HG03095 (cell line): ENCODE data around the gene BNIP5.
"Not testable (repeated sequence)": the region's sequence is repeated elsewhere in the genome, so short reads cannot be mapped to it uniquely, and the experiment has no call there.

ENCODE experiments used
- ATAC-seq: cut with Tn5 transposase; IDR thresholded peaks from one replicate; pipeline ENCODE4 v1.9.1; 2021; ENCODE audit warnings: moderate library complexity; ENCODE audit not compliant: unreplicated experiment

BNIP5 gene

DNA sequence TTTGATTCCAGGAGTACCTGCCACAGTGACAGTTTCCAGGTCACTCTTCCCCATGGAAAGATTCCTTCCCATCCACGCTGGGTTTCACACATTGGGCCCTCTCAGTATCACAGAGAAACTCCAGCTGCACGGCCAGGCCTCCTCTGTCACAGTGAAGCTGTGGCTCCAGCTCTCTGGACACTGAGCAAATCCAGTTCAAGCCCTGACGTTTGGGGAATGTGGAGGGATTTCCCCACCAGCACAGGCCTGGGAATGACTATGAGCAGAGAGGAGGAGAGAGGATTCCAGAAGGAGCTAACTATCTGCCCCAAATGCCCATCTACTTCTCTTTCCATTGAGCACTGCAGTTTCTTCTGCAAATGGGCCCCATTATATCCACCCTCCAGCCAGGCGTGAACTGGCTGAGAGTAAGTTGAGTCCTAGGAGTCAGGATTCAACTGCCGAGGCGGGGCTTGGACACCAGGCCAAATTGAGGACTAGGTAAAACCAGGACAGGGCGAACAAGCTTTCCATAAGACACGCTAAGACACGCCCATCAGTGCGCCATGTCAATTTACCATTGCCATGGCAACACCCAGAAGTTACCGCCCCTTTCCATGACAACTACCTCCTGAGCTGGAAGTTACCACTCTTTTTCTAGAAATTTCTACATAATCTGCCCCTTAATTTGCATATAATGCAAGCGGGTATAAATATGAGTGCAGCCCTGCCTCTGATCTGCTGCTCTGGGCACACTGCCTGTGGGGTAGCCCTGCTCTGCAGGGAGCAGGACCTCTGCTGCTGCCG lies 9.2 kb upstream of the BNIP5 start:
- no peak for ATAC-seq

DNA sequence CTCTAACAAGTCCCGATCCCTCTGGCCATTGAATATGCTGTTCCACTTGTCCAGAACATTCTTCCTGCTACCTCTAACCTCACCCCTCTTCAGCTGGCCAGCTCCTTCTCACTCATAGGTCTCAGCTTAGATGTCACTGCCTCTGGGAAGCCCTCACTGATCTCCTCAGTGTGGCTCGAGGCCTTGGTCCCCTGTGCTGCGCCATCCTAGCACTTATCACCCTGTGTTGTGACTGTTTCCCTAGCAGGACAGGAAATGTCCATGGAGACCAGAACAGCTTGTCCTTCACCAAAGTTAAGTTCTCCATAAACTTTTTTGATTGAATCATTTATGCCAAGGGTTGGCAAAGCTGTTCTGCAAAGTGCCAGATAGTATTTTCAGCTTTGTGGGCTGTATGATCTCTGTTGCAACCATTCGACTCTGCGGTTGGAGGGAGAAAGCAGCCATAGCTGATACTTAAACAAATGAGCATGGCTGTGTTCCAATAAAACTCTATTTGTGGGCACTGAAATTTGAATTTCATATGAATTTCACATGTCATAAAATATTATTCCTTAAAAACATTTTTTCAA lies 6.5 kb upstream of the BNIP5 start:
- no peak for ATAC-seq

DNA sequence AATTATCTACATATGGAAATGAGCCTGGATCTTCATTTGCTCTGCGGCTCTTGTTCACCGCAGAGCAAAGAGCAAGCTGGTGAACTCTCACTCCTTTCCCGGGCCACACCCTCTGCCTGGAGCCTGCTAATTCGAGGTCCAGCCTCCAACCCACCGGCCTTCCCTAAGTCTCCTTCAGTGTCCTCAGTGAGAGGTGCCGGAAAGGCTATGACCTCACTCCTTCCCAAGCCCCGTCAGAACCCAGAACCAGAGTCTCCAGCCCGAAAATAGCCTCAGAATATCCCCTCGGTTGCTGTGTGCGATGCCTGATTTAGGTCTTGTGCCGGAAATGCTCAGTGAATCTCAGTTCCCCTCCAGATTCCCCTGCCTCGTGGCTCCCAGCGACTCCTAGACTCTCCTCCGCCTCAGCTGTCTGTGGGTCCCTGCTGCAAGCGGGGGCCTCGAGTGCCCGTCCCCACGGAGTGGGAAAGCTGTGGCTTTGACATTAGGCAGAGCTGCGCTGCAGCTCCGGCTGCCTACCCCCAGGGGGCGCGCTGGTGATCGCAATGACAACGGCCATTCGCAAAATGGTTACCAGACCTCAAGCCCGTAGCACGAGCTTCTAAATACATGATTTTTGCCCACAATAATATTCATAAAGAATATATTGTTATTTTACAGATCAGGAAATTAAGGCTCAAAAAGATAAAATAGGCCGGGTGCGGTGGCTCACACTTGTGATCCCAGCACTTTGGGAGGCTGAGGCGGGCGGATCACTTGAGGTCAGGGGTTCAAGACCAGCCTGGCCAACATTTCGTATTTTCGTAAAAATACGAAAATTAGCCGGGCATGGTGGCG lies 4.1 kb upstream of the BNIP5 start:
- no peak for ATAC-seq

GRCh38 chr6:36340306-36340617 lies 3.6 kb upstream of the BNIP5 start:
- ATAC-seq: no peak

DNA sequence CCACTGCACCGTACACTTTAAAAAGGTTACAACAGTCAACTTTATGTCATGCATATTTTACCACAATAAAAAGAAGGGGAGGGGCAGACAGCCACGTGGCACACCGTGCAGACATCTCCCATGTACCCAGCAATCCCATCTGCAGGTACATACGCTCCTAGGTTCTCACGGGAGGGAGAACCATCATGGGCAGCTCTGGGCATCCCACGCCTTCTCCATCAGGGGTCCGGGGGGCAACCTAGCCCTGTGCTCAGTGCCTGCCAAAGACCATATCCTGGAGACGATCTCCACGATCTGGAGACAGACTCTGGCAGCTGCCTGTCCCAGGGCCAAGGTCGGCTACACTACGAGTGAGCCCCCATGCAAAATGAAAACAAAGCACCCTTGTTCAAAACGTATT lies 2.5 kb upstream of the BNIP5 start:
- no peak for ATAC-seq

GRCh38 chr6:36338223-36338622 lies 1.5 kb upstream of the BNIP5 start:
- ATAC-seq: not testable (repeated sequence)

- ATAC-seq: no peak
Measured at GRCh38 chr6:36337814-36338213, 1.1 kb upstream of the BNIP5 start.

DNA sequence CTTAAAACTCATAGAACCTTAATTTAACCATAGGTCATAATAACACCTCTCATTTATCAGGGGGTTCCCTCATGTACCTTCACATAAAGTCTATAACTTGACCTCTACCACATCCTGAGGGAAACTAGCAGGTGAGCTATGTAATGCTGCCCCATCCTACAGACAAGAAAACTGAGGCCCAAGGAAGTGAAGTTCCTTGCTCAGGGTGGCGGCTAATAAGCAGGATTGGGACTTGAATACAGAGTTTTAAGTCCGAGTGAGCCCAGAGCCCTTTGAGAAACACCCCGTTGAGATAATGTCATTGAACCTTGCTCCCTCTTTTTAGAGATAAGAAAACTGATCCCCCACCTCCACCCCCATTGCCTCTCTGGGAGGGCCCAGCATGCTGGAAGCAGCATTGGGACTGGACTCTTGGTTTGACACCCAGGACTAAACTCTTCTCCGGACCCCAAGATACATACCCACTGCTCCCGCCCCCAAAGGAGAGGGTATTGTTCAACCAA lies 429 bp downstream of the BNIP5 start:
- no peak for ATAC-seq

DNA sequence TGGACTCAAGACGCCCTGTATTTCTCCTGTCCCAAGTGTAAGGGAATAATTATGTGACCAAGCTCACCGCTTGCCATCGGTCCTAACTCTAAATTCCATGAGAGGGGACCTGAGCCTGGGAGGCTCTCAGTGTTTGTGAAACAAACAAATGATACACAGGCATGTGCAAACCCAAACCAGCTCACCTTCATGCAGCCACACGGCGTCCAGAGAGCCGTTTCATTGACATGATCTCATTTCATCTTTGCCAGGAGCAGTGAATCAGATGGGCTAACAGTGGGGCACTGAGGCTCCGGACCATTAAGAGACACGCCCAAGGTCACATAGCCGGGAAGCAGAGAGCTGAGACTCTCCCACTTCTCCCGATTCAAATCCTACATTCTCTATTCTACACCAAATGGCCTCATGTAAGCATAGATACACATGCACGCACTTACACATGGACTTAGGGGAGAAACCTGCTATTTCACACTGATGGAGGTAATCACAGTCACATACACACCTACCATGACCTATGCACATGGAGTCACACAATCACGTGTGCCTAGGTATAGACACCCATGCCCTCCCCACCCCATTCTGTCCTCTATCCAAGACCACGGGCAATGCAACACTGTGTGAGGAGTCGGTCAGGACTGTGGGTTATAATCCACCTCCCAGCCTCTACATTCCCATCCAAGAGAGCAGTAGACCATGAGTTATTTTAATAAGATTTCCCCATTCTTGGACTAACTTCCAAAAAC lies 1.1 kb downstream of the BNIP5 start:
- ATAC-seq: no peak

GRCh38 chr6:36334832-36335459 lies 1.7 kb downstream of the BNIP5 start:
- no peak for ATAC-seq

DNA sequence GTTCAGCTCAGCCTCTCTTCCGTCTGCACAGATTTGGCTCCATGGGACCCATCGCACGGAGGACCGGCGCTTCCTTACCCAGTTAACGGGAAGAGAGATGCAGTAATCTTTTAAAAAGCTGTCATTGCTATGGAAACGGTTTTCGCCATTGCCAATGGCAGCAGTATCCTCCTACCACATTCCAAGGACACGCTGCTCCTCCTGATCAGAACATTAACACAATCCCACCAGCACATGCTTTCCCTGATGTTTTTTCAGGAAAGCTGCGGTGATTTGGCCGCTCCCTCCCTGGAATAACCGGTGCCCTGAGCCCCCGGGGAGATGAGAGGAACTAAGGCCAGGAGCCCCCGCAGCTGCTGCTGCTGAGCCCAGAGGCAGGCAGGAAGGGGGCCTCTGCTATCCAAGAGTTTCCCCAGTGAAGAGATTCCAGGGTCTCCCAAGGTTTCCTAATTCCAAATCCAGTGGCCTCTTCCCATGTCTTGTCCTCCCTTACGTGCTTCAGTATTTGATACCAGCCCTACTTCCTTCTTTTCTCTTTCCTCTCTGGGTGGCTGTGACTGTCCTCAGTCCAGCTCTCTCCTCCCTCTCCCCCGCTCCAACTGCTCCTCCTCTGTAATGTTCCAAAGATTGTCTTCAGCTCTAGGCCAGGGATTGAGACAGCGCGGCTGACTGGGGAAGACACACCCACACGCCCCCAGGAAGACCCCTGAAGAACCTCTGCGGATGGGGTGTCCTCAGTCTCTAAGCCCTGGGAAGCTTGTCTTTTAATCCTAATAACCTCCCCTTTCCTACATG lies 2.6 kb downstream of the BNIP5 start:
- no peak for ATAC-seq

GRCh38 chr6:36333171-36333895 lies 3.4 kb downstream of the BNIP5 start:
- no peak for ATAC-seq

- ATAC-seq: no peak
Measured at GRCh38 chr6:36331381-36331780, 5.3 kb downstream of the BNIP5 start.

DNA sequence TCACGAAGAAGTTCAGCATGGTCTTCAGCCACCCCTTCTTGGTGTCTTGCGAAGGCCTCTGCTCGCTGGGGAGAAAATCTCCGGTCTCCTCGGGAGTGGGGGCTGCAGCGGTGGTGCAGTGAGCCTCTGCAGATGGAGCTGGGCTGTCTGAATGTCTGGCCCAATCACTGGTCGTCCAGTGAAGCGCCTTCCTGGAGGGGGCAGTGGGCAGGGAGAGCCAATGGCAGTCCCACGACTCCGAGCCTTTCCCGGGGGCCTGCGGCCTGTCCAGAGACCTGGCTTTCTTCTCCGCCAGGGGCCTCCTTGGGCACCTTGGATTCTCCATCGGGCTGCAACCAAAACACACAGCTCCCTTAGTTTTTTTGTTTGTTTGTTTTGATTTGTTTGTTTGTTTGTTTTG lies 6.3 kb downstream of the BNIP5 start:
- no peak for ATAC-seq

GRCh38 chr6:36329798-36330291 lies 6.8 kb downstream of the BNIP5 start:
- no peak for ATAC-seq

DNA sequence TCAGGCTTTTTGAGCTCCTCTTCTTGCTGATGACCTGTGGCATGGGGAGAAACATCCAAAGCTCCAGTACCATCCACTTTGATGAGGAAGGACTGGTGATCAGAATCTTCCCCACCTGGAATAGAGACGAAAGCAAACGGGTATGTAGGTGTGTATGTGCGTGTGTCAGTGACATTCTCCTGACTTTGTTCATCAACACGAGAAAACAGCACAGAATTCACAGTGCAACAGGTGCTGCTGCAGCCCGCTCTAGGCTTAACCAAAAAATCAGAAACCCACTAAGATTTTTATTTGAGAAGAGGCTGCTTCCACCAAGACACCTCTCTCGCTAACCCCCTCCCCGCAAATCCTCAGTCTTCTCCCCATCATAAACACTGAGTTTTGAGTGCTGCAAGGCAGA lies 8.1 kb downstream of the BNIP5 start:
- ATAC-seq: no peak

GRCh38 chr6:36327919-36328236 lies 8.8 kb downstream of the BNIP5 start:
- no peak for ATAC-seq

- no peak for ATAC-seq
Measured at GRCh38 chr6:36327226-36327918, 9.3 kb downstream of the BNIP5 start.
